IMR-90 (cell line): ENCODE measurements around the gene ESAM.

ENCODE experiments used
- BHLHE40 ChIP-seq: fragments of 150-350 bp; IDR thresholded peaks from 2 replicates; pipeline ENCODE4 v1.6.1; 2016; ENCODE audit warnings: mild to moderate bottlenecking, low read depth, low read length
- CEBPB ChIP-seq: IDR thresholded peaks from 2 replicates; pipeline ENCODE4 v1.6.1; 2012; ENCODE audit warnings: low read depth, low read length, improper control_type of control experiment
- CTCF ChIP-seq: conservative IDR thresholded peaks from 2 replicates; pipeline ENCODE4 v1.5.1; 2012; ENCODE audit warnings: mild to moderate bottlenecking, low read depth, low read length, improper control_type of control experiment
- ELK1 ChIP-seq: fragments of 150-350 bp; IDR thresholded peaks from 2 replicates; pipeline ENCODE4 v1.6.1; 2016; ENCODE audit warnings: low read depth, mild to moderate bottlenecking, low read length, moderate library complexity, borderline replicate concordance
- MAFK ChIP-seq: IDR thresholded peaks from 2 replicates; pipeline ENCODE4 v1.6.1; 2012; ENCODE audit warnings: low read depth, low read length, improper control_type of control experiment
- MXI1 ChIP-seq: IDR thresholded peaks from 2 replicates; pipeline ENCODE4 v1.6.1; 2012; ENCODE audit warnings: low read depth, mild to moderate bottlenecking, low read length, moderate library complexity, borderline replicate concordance
- NFE2L2 ChIP-seq: fragments of 150-350 bp; IDR thresholded peaks from 2 replicates; pipeline ENCODE4 v1.6.1; 2016; ENCODE audit warnings: low read depth, mild to moderate bottlenecking, low read length
- POLR2A ChIP-seq: IDR thresholded peaks from 2 replicates; pipeline ENCODE4 v1.6.1; 2012; ENCODE audit warnings: mild to moderate bottlenecking, low read depth, low read length
- RAD21 ChIP-seq: IDR thresholded peaks from 2 replicates; pipeline ENCODE4 v1.6.1; 2012; ENCODE audit warnings: low read length, improper control_type of control experiment
- RCOR1 ChIP-seq: IDR thresholded peaks from 2 replicates; pipeline ENCODE4 v1.6.1; 2012; ENCODE audit warnings: mild to moderate bottlenecking, low read length, improper control_type of control experiment; ENCODE audit not compliant: insufficient replicate concordance
- RFX5 ChIP-seq: IDR thresholded peaks from 2 replicates; pipeline ENCODE4 v1.8.0; 2012; ENCODE audit warnings: low read depth, mild to moderate bottlenecking, low read length, moderate library complexity
- USF2 ChIP-seq: fragments of 150-350 bp; IDR thresholded peaks from 2 replicates; pipeline ENCODE4 v1.6.1; 2017; ENCODE audit warnings: mild to moderate bottlenecking, antibody characterized with exemption, low read length, low read depth

GRCh38 chr11:124728134-124728533, 34.0 kb downstream of the ESAM start:
- TF ChIP-seq CTCF (no peak), MXI1 (no peak), RCOR1 (no peak), RFX5 (no peak), POLR2A (no peak), RAD21 (no peak), CEBPB (no peak), NFE2L2 (no peak), MAFK (no peak), USF2 (no peak), ELK1 (no peak), BHLHE40 (no peak)
